Neural progenitor cell (in vitro differentiated cells): ENCODE results near the gene ANGPTL8. TPM values are rescaled to one million over a fixed set of nuclear protein-coding genes. Genes with fewer than 3 reads are reported as not detected.
A peak's percentile ranks its signal among the peaks of the same experiment; 100 is the strongest.

Experiments
- DNase-seq: peaks from one replicate; pipeline ENCODE4 v3.0.0-alpha.2; 2016; ENCODE audit warnings: low spot score
- H2AFZ ChIP-seq: fragments of 200-600 bp; sonication (generic); replicated peaks from 2 replicates; pipeline ENCODE4 v1.6.1; 2016; ENCODE audit warnings: antibody characterized with exemption
- H3F3A ChIP-seq: fragments of 200-600 bp; sonication (generic); 2 replicates; pipeline ENCODE4 v1.6.1; 2016; ENCODE audit warnings: antibody characterized with exemption, low read depth
- H3K27ac ChIP-seq: fragments of 200-600 bp; sonication (generic); 2 replicates; pipeline ENCODE4 v1.5.1; 2016; ENCODE audit warnings: mild to moderate bottlenecking
- H3K27me3 ChIP-seq: fragments of 200-600 bp; sonication (generic); 2 replicates; pipeline ENCODE4 v1.6.1; 2016; ENCODE audit warnings: mild to moderate bottlenecking, moderate library complexity
- H3K36me3 ChIP-seq: fragments of 200-600 bp; sonication (generic); 2 replicates; pipeline ENCODE4 v1.5.1; 2016
- H3K4me1 ChIP-seq: fragments of 200-600 bp; sonication (generic); 2 replicates; pipeline ENCODE4 v1.6.1; 2016; ENCODE audit warnings: mixed run types
- H3K4me2 ChIP-seq: fragments of 200-600 bp; sonication (generic); 2 replicates; pipeline ENCODE4 v1.6.1; 2016
- H3K4me3 ChIP-seq: fragments of 200-600 bp; sonication (generic); 2 replicates; pipeline ENCODE4 v1.5.1; 2016
- H3K79me2 ChIP-seq: fragments of 200-600 bp; sonication (generic); 2 replicates; pipeline ENCODE4 v1.6.1; 2016; ENCODE audit warnings: low read depth
- H3K9ac ChIP-seq: fragments of 200-600 bp; sonication (generic); 2 replicates; pipeline ENCODE4 v1.6.1; 2016
- H3K9me3 ChIP-seq: fragments of 200-600 bp; sonication (generic); 2 replicates; pipeline ENCODE4 v1.5.1; 2016; ENCODE audit warnings: low read depth
- H4K20me1 ChIP-seq: fragments of 200-600 bp; sonication (generic); 2 replicates; pipeline ENCODE4 v1.6.1; 2016; ENCODE audit warnings: low read depth
- H3K27ac Mint-ChIP-seq: 3 replicates; pipeline ENCODE4 v1.8.0; 2021; ENCODE audit warnings: mixed read lengths
- H3K27me3 Mint-ChIP-seq: 2 replicates; pipeline ENCODE4 v1.8.0; 2022; ENCODE audit warnings: low read depth, mild to moderate bottlenecking, inconsistent platforms, moderate library complexity, mixed read lengths; ENCODE audit not compliant: insufficient read depth
- H3K36me3 Mint-ChIP-seq: 3 replicates; pipeline ENCODE4 v1.8.0; 2021; ENCODE audit warnings: mixed read lengths
- H3K4me1 Mint-ChIP-seq: 3 replicates; pipeline ENCODE4 v1.8.0; 2021; ENCODE audit warnings: mixed read lengths
- H3K4me3 Mint-ChIP-seq: 3 replicates; pipeline ENCODE4 v1.8.0; 2021; ENCODE audit warnings: mild to moderate bottlenecking, moderate library complexity, mixed read lengths
- H3K9me3 Mint-ChIP-seq: 3 replicates; pipeline ENCODE4 v1.8.0; 2020; ENCODE audit warnings: mixed read lengths
- EZH2 ChIP-seq: fragments of 200-600 bp; sonication (generic); IDR thresholded peaks from 2 replicates; pipeline ENCODE4 v1.6.1; 2017; ENCODE audit warnings: antibody characterized with exemption, mild to moderate bottlenecking, moderate library complexity
- EZH2phosphoT487 ChIP-seq: fragments of 200-600 bp; sonication (generic); IDR thresholded peaks from 2 replicates; pipeline ENCODE4 v1.6.1; 2017; ENCODE audit warnings: antibody characterized with exemption
- total RNA-seq: library from RNA; depleted of rRNA; stranded (reverse); fragments of >200 nt; gene quantifications from 2 replicates; pipeline ENCODE4 v1.2.3, GENCODE V29; 2015; ENCODE audit warnings: low replicate concordance
- TF ChIP-seq, protein P1 (sequence below): fragments of 200-600 bp; sonication (generic); IDR thresholded peaks from 2 replicates; pipeline ENCODE4 v1.5.1; 2017; ENCODE audit warnings: antibody characterized with exemption, mild to moderate bottlenecking

ANGPTL8 gene
- total RNA-seq, 1 donor from 2014 or later, result not detected

DNA sequence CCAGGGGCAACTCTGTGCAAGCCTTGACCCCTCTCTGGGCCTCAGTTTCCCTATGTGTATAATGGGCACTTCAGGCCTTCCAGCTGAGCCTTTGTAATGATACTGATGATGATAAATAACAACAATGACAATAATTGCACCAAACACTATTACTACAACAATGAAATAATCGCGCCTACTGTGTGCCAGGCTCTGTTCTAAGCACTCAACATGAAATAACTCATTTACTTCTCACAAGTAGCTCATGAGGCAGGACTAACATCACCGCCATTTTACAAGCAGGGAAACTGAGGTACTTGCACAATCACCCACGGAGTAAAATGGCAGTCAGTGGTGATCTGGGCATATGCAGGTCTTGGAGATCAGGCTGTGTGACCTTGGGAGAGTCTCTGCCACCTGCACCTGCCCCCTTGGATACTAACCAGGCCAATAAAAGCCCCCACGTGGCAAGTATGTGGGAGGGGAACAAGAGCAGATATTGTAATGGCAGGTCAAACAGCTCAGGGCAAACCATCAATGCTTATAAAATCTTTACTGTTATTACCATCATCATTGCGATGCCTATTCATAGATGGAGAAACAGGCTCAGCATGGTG, 540 bp upstream of the ANGPTL8 start:
- Histone ChIP-seq H3K9me3 (no peaks in the 10 kb centered on the region), H3K36me3 (no peaks in the 10 kb centered on the region), H4K20me1 (peaks cover 3% of the 10 kb centered on the region), H3K4me1 (no peaks in the 10 kb centered on the region), H3K9ac (no peak overlapping the region), H3K4me2 (no peak overlapping the region), H3F3A (no peaks in the 10 kb centered on the region), H3K27me3 (no peaks in the 10 kb centered on the region), H3K4me3 (no peak overlapping the region), H2AFZ (no peak overlapping the region), H3K79me2 (no peaks in the 10 kb centered on the region), H3K27ac (no peak overlapping the region)
- no peaks in the 10 kb centered on the region for H3K27me3 Mint-ChIP-seq
- H3K36me3 Mint-ChIP-seq, result peaks cover 4% of the 10 kb centered on the region
- TF ChIP-seq EZH2phosphoT487 (no peak), EZH2 (no peak)
- TF ChIP-seq, protein P1, sequence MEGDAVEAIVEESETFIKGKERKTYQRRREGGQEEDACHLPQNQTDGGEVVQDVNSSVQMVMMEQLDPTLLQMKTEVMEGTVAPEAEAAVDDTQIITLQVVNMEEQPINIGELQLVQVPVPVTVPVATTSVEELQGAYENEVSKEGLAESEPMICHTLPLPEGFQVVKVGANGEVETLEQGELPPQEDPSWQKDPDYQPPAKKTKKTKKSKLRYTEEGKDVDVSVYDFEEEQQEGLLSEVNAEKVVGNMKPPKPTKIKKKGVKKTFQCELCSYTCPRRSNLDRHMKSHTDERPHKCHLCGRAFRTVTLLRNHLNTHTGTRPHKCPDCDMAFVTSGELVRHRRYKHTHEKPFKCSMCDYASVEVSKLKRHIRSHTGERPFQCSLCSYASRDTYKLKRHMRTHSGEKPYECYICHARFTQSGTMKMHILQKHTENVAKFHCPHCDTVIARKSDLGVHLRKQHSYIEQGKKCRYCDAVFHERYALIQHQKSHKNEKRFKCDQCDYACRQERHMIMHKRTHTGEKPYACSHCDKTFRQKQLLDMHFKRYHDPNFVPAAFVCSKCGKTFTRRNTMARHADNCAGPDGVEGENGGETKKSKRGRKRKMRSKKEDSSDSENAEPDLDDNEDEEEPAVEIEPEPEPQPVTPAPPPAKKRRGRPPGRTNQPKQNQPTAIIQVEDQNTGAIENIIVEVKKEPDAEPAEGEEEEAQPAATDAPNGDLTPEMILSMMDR, result no peak
- no peak overlapping the region for H3K4me3 Mint-ChIP-seq
- DNase-seq, result no peak
- H3K27ac Mint-ChIP-seq, result peak overlapping the region; percentile 60
- peaks cover 28% of the 10 kb centered on the region for H3K4me1 Mint-ChIP-seq
- no peaks in the 10 kb centered on the region for H3K9me3 Mint-ChIP-seq

DNA sequence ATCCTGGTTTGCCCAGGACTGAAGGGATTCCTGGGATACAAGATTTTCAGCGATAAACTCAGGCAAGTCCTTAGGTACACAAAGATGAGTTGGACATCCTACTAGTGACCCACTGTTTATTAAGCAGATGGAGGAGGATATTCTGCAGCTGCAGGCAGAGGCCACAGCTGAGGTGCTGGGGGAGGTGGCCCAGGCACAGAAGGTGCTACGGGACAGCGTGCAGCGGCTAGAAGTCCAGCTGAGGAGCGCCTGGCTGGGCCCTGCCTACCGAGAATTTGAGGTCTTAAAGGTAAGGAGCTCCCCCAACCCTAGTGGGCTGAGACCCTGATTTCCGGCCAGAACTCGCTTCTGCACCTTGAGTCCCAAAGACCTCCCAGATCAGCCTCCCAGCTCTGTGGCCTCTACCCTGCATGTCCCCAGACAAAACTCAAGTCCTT, 607 bp downstream of the ANGPTL8 start:
- H3K4me3 Mint-ChIP-seq, result no peak overlapping the region
- peaks cover 28% of the 10 kb centered on the region for H3K4me1 Mint-ChIP-seq
- Histone ChIP-seq H3K4me3 (no peak overlapping the region), H3K27me3 (no peaks in the 10 kb centered on the region), H3K36me3 (no peaks in the 10 kb centered on the region), H3K4me1 (no peaks in the 10 kb centered on the region), H2AFZ (no peak overlapping the region), H3K4me2 (no peak overlapping the region), H3K9ac (no peak overlapping the region), H4K20me1 (peaks cover 3% of the 10 kb centered on the region), H3K9me3 (no peaks in the 10 kb centered on the region), H3F3A (no peaks in the 10 kb centered on the region), H3K27ac (no peak overlapping the region), H3K79me2 (no peaks in the 10 kb centered on the region)
- H3K27me3 Mint-ChIP-seq, result peaks cover 2% of the 10 kb centered on the region
- no peaks in the 10 kb centered on the region for H3K9me3 Mint-ChIP-seq
- no peak overlapping the region for H3K27ac Mint-ChIP-seq
- no peak for DNase-seq
- TF ChIP-seq EZH2phosphoT487 (no peak), EZH2 (no peak)
- TF ChIP-seq, protein P1, result no peak
- peaks cover 4% of the 10 kb centered on the region for H3K36me3 Mint-ChIP-seq

DNA sequence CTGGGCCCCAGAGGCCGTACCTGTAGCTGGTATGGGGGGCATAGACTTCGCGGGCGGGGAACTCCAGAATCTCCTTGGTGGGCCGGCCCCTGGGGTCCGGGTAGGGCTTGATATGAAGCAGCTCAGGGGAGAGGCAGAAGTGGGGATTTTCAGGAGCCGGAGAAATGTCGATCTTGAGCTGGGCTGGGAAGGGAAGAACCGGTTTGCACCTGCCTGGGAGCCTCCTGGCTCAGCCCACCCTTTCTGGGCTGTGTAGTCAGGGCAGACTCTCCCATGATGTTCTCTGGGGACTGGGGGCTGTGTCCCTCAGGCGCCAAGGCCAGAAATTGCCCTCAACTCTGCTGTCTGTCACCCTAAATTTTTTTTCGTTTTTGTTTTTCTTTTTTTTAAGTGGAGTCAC, 2.6 kb downstream of the ANGPTL8 start:
- Histone ChIP-seq H3K9ac (no peak overlapping the region), H2AFZ (no peak overlapping the region), H3K36me3 (no peaks in the 10 kb centered on the region), H3K4me1 (no peaks in the 10 kb centered on the region), H3K4me2 (no peak overlapping the region), H3K79me2 (no peaks in the 10 kb centered on the region), H3K9me3 (no peaks in the 10 kb centered on the region), H3F3A (no peaks in the 10 kb centered on the region), H3K4me3 (no peak overlapping the region), H3K27me3 (no peaks in the 10 kb centered on the region), H3K27ac (no peak overlapping the region), H4K20me1 (peaks cover 3% of the 10 kb centered on the region)
- H3K27ac Mint-ChIP-seq, result no peak overlapping the region
- peaks cover 4% of the 10 kb centered on the region for H3K36me3 Mint-ChIP-seq
- no peak overlapping the region for H3K4me3 Mint-ChIP-seq
- no peak for DNase-seq
- TF ChIP-seq, protein P1, result no peak
- TF ChIP-seq EZH2phosphoT487 (no peak), EZH2 (no peak)
- peaks cover 4% of the 10 kb centered on the region for H3K27me3 Mint-ChIP-seq
- peaks cover 22% of the 10 kb centered on the region for H3K4me1 Mint-ChIP-seq
- no peaks in the 10 kb centered on the region for H3K9me3 Mint-ChIP-seq
